IMR-90 (cell line): ENCODE data around the gene YWHAG. TPM values are rescaled to one million over a fixed set of nuclear protein-coding genes. Genes with fewer than 3 reads are reported as not detected.

Source experiments
- ATAC-seq: fragments of 200-7000 bp; cut with Tn5 transposase; 2 replicates; pipeline ENCODE4 v1.9.1; 2020; ENCODE audit warnings: low read depth, mild to moderate bottlenecking, moderate library complexity
- BruUV-seq: library from RNA; stranded (reverse); fragments of 400-500 nt; replicated peaks from 2 replicates; lab custom pipeline; 2021; lab: Mats Ljungman, UMichigan
- CTCF ChIA-PET: fragments of 300-600 bp; formaldehyde crosslinking; extraction: SDS; loops from one replicate; lab custom pipeline; 2021; ENCODE audit warnings: antibody characterized with exemption; lab: Yijun Ruan, JAX
- POLR2A ChIA-PET: fragments of 300-600 bp; sonication (Branson Sonifier 250); formaldehyde crosslinking; loops from one replicate; lab custom pipeline; 2022; ENCODE audit warnings: antibody characterized with exemption; ENCODE audit not compliant: unreplicated experiment; lab: Charles Lee
- DNase-seq: peaks from one replicate; pipeline ENCODE4 v3.0.0; 2013
- H2AFZ ChIP-seq: replicated peaks from 2 replicates; pipeline ENCODE3; 2013; ENCODE audit warnings: low read length, mild to moderate bottlenecking; ENCODE audit not compliant: poor library complexity
- H2AK5ac ChIP-seq: 2 replicates; pipeline ENCODE4 v1.6.1; 2013; ENCODE audit warnings: low read depth, low read length, inconsistent platforms
- H2AK9ac ChIP-seq: replicated peaks from 2 replicates; pipeline ENCODE3; 2013; ENCODE audit warnings: mild to moderate bottlenecking, low read depth, low read length, moderate library complexity; ENCODE audit not compliant: poor library complexity
- H2BK120ac ChIP-seq: 2 replicates; pipeline ENCODE4 v1.6.1; 2013; ENCODE audit warnings: low read depth, low read length, inconsistent platforms
- H2BK15ac ChIP-seq: 3 replicates; pipeline ENCODE4 v1.6.1; 2013; ENCODE audit warnings: low read depth, low read length, inconsistent platforms
- H2BK20ac ChIP-seq: 2 replicates; pipeline ENCODE4 v1.6.1; 2013; ENCODE audit warnings: low read depth, mild to moderate bottlenecking, inconsistent platforms, low read length, moderate library complexity
- H2BK5ac ChIP-seq: 2 replicates; pipeline ENCODE4 v1.6.1; 2013; ENCODE audit warnings: mild to moderate bottlenecking, low read depth, low read length, inconsistent platforms; ENCODE audit not compliant: poor library complexity, severe bottlenecking
- H3K14ac ChIP-seq: replicated peaks from 2 replicates; pipeline ENCODE4 v1.6.1; 2013; ENCODE audit warnings: low read depth, low read length, inconsistent platforms
- H3K18ac ChIP-seq: 2 replicates; pipeline ENCODE4 v1.6.1; 2013; ENCODE audit warnings: low read depth, low read length, control low read depth
- H3K23ac ChIP-seq: 2 replicates; pipeline ENCODE4 v1.6.1; 2013; ENCODE audit warnings: low read depth, low read length, inconsistent platforms
- H3K27ac ChIP-seq: 2 replicates; pipeline ENCODE4 v1.5.1; 2013; ENCODE audit warnings: mild to moderate bottlenecking, control low read depth, low read length; ENCODE audit not compliant: insufficient read depth
- H3K27me3 ChIP-seq: 2 replicates; pipeline ENCODE4 v1.6.1; 2013; ENCODE audit warnings: low read length; ENCODE audit not compliant: control insufficient read depth, insufficient read depth
- H3K36me3 ChIP-seq: 2 replicates; pipeline ENCODE4 v1.6.1; 2013; ENCODE audit warnings: low read length, mixed read lengths; ENCODE audit not compliant: control insufficient read depth, insufficient read depth
- H3K4ac ChIP-seq: 2 replicates; pipeline ENCODE4 v1.6.1; 2013; ENCODE audit warnings: low read depth, low read length, inconsistent platforms
- H3K4me1 ChIP-seq: 2 replicates; pipeline ENCODE4 v1.6.1; 2013; ENCODE audit warnings: low read length, mixed read lengths; ENCODE audit not compliant: control insufficient read depth, insufficient read depth
- H3K4me2 ChIP-seq: 2 replicates; pipeline ENCODE4 v1.6.1; 2013; ENCODE audit warnings: low read depth, mild to moderate bottlenecking, control low read depth, low read length, moderate library complexity
- H3K4me3 ChIP-seq: 2 replicates; pipeline ENCODE4 v1.5.1; 2013; ENCODE audit warnings: low read depth, mild to moderate bottlenecking, control low read depth, low read length, moderate library complexity; ENCODE audit not compliant: insufficient read depth
- H3K56ac ChIP-seq: 2 replicates; pipeline ENCODE4 v1.6.1; 2013; ENCODE audit warnings: low read length, inconsistent platforms; ENCODE audit not compliant: insufficient read depth; ENCODE audit errors: extremely low read depth
- H3K79me1 ChIP-seq, 2 experiments: 2 replicates each; pipeline ENCODE4 v1.6.1; 2013; ENCODE audit warnings: low read length in 2 of 2, inconsistent platforms in 1 of 2, low read depth in 1 of 2
- H3K9ac ChIP-seq: 2 replicates; pipeline ENCODE4 v1.6.1; 2013; ENCODE audit warnings: low read depth, low read length, control low read depth
- H3K9me1 ChIP-seq: 2 replicates; pipeline ENCODE4 v1.6.1; 2013; ENCODE audit warnings: low read length, inconsistent platforms; ENCODE audit not compliant: insufficient read depth
- H3K9me3 ChIP-seq: 2 replicates; pipeline ENCODE4 v1.6.1; 2013; ENCODE audit warnings: low read length; ENCODE audit not compliant: control insufficient read depth, insufficient read depth
- H4K20me1 ChIP-seq: 2 replicates; pipeline ENCODE4 v1.6.1; 2013; ENCODE audit warnings: low read length, inconsistent platforms; ENCODE audit not compliant: insufficient read depth
- H4K5ac ChIP-seq: 2 replicates; pipeline ENCODE4 v1.6.1; 2013; ENCODE audit warnings: mild to moderate bottlenecking, low read depth, low read length, control low read depth
- H4K8ac ChIP-seq, 2 experiments: 2 replicates each; pipeline ENCODE4 v1.6.1; 2013; ENCODE audit warnings: low read depth in 2 of 2, low read length in 2 of 2, control low read depth in 1 of 2, inconsistent platforms in 1 of 2
- H4K91ac ChIP-seq: 2 replicates; pipeline ENCODE4 v1.6.1; 2013; ENCODE audit warnings: low read depth, low read length, inconsistent platforms; ENCODE audit not compliant: insufficient read depth
- BHLHE40 ChIP-seq: fragments of 150-350 bp; IDR thresholded peaks from 2 replicates; pipeline ENCODE4 v1.6.1; 2016; ENCODE audit warnings: mild to moderate bottlenecking, low read depth, low read length
- CEBPB ChIP-seq: IDR thresholded peaks from 2 replicates; pipeline ENCODE4 v1.6.1; 2012; ENCODE audit warnings: low read depth, low read length, improper control_type of control experiment
- CHD1 ChIP-seq: IDR thresholded peaks from 2 replicates; pipeline ENCODE4 v1.6.1; 2012; ENCODE audit warnings: low read depth, low read length, improper control_type of control experiment
- CTCF ChIP-seq: conservative IDR thresholded peaks from 2 replicates; pipeline ENCODE4 v1.5.1; 2012; ENCODE audit warnings: mild to moderate bottlenecking, low read depth, low read length, improper control_type of control experiment
- ELK1 ChIP-seq: fragments of 150-350 bp; IDR thresholded peaks from 2 replicates; pipeline ENCODE4 v1.6.1; 2016; ENCODE audit warnings: low read depth, mild to moderate bottlenecking, low read length, moderate library complexity, borderline replicate concordance
- FOS ChIP-seq: fragments of 150-350 bp; IDR thresholded peaks from 2 replicates; pipeline ENCODE4 v1.6.1; 2016; ENCODE audit warnings: low read depth, low read length
- MAFK ChIP-seq: IDR thresholded peaks from 2 replicates; pipeline ENCODE4 v1.6.1; 2012; ENCODE audit warnings: low read depth, low read length, improper control_type of control experiment
- MAZ ChIP-seq: IDR thresholded peaks from 2 replicates; pipeline ENCODE4 v1.6.1; 2012; ENCODE audit warnings: low read depth, mild to moderate bottlenecking, low read length, improper control_type of control experiment, moderate library complexity, borderline replicate concordance
- MXI1 ChIP-seq: IDR thresholded peaks from 2 replicates; pipeline ENCODE4 v1.6.1; 2012; ENCODE audit warnings: low read depth, mild to moderate bottlenecking, low read length, moderate library complexity, borderline replicate concordance
- NFE2L2 ChIP-seq: fragments of 150-350 bp; IDR thresholded peaks from 2 replicates; pipeline ENCODE4 v1.6.1; 2016; ENCODE audit warnings: low read depth, mild to moderate bottlenecking, low read length
- POLR2A ChIP-seq: IDR thresholded peaks from 2 replicates; pipeline ENCODE4 v1.6.1; 2012; ENCODE audit warnings: mild to moderate bottlenecking, low read depth, low read length
- RAD21 ChIP-seq: IDR thresholded peaks from 2 replicates; pipeline ENCODE4 v1.6.1; 2012; ENCODE audit warnings: low read length, improper control_type of control experiment
- RCOR1 ChIP-seq: IDR thresholded peaks from 2 replicates; pipeline ENCODE4 v1.6.1; 2012; ENCODE audit warnings: mild to moderate bottlenecking, low read length, improper control_type of control experiment; ENCODE audit not compliant: insufficient replicate concordance
- RFX5 ChIP-seq: IDR thresholded peaks from 2 replicates; pipeline ENCODE4 v1.8.0; 2012; ENCODE audit warnings: low read depth, mild to moderate bottlenecking, low read length, moderate library complexity
- SMC3 ChIP-seq: fragments of 150-350 bp; IDR thresholded peaks from 2 replicates; pipeline ENCODE4 v1.6.1; 2016; ENCODE audit warnings: low read depth, mild to moderate bottlenecking, antibody characterized with exemption, low read length, moderate library complexity
- USF2 ChIP-seq: fragments of 150-350 bp; IDR thresholded peaks from 2 replicates; pipeline ENCODE4 v1.6.1; 2017; ENCODE audit warnings: mild to moderate bottlenecking, antibody characterized with exemption, low read length, low read depth
- WGBS, 2 experiments: methylation state at CpG; one replicate each; pipeline versions ENCODE4 v1.1.5 to v1.1.7; 2013; ENCODE audit warnings: missing lambda C conversion rate in 2 of 2; ENCODE audit not compliant: insufficient read length in 1 of 2; ENCODE audit errors: extremely low coverage in 2 of 2; 5-methylcytosine and 5-hydroxymethylcytosine counted together
- dilution Hi-C: fragments of 300-500 bp; cut with HindIII; formaldehyde crosslinking; loops from one replicate; pipeline ENCODE4 v1.14.3; 2018; ENCODE audit warnings: low sequenced_read_pairs; ENCODE audit not compliant: unreplicated experiment
- in situ Hi-C: fragments of 300-500 bp; cut with MboI; formaldehyde crosslinking; loops from 3 replicates; pipeline ENCODE4 v1.14.3; 2019; ENCODE audit warnings: low sequenced_read_pairs, inconsistent platforms, mixed read lengths
- intact Hi-C: fragments of 100-400 bp; cut with micrococcal nuclease; formaldehyde crosslinking; loops from 2 replicates; pipeline ENCODE4 v1.10.0; 2022
- polyA plus RNA-seq, 3 experiments: library from polyadenylated mRNA; depleted of rRNA; stranded (reverse); fragments of >200 nt; gene quantifications; 2 replicates each; pipeline ENCODE4 v1.2.3, GENCODE V29; 2012; ENCODE audit warnings: low replicate concordance in 1 of 3
- total RNA-seq: library from RNA; depleted of rRNA; stranded (reverse); fragments of >200 nt; gene quantifications from 2 replicates; pipeline ENCODE4 v1.2.3, GENCODE V29; 2012

Gene YWHAG
- total and polyA plus RNA-seq, 2 of the 4 experiments (the other 2 are of a cell fraction) = 40.1 to 64.9 TPM

- no peak overlapping the region for H2BK5ac ChIP-seq
- H3K14ac ChIP-seq = no peak overlapping the region
- H2BK20ac ChIP-seq = no peak overlapping the region
- no TSS peak for BruUV-seq
- H2AK9ac ChIP-seq = no peak overlapping the region
- intact Hi-C loops (no loop called here), dilution Hi-C loops (no loop called here), in situ Hi-C loops (no loop called here)
- H4K91ac ChIP-seq = no peak overlapping the region
- H3K4ac ChIP-seq = no peak overlapping the region
- no peak overlapping the region for H3K9ac ChIP-seq
- peaks cover 15 to 73% of the 10 kb centered on the region in 2 experiments for H3K79me1 ChIP-seq
- H3K36me3 ChIP-seq = peaks cover 62% of the 10 kb centered on the region
- H3K56ac ChIP-seq = no peak overlapping the region
- ATAC-seq (no peak), DNase-seq (no peak)
- no peak overlapping the region for H3K23ac ChIP-seq
- no CpG with 5 or more reads among the region's 5 CpGs for WGBS, 2 experiments
- no peak overlapping the region for H3K4me3 ChIP-seq
- no peak overlapping the region for H4K8ac ChIP-seq
- H3K9me1 ChIP-seq = peaks cover 32% of the 10 kb centered on the region
- H3K9me3 ChIP-seq = no peaks in the 10 kb centered on the region
- H4K20me1 ChIP-seq = peaks cover 98% of the 10 kb centered on the region
- ChIA-PET CTCF (interaction anchor here (0.6 kb wide), 2 partner anchors 15 to 570 kb away, joined by 3 to 4 read pairs; no protein-coding TSS in a partner anchor), POLR2A (no interaction called here)
- no peak overlapping the region for H4K5ac ChIP-seq
- no peak overlapping the region for H3K18ac ChIP-seq
- TF ChIP-seq RFX5 (no peak), FOS (no peak), NFE2L2 (no peak), SMC3 (no peak), RCOR1 (no peak), CHD1 (no peak), USF2 (no peak), CTCF (no peak), ELK1 (no peak), RAD21 (no peak), CEBPB (no peak), BHLHE40 (no peak), MXI1 (no peak), MAFK (no peak), MAZ (no peak), POLR2A (no peak)
- no peak overlapping the region for H3K4me2 ChIP-seq
- no peaks in the 10 kb centered on the region for H3K27me3 ChIP-seq
- no peak overlapping the region for H2AFZ ChIP-seq
- H2BK120ac ChIP-seq = no peak overlapping the region
- H2BK15ac ChIP-seq = no peak overlapping the region
- H3K27ac ChIP-seq = no peak overlapping the region
- H3K4me1 ChIP-seq = peaks cover 11% of the 10 kb centered on the region
- no peak overlapping the region for H2AK5ac ChIP-seq
These were observed 11.1 kb downstream of the YWHAG start for GRCh38 chr7:76347710-76348109.
